Measurements from ENCODE around the gene CCDC178.

The CCDC178 gene

DNA sequence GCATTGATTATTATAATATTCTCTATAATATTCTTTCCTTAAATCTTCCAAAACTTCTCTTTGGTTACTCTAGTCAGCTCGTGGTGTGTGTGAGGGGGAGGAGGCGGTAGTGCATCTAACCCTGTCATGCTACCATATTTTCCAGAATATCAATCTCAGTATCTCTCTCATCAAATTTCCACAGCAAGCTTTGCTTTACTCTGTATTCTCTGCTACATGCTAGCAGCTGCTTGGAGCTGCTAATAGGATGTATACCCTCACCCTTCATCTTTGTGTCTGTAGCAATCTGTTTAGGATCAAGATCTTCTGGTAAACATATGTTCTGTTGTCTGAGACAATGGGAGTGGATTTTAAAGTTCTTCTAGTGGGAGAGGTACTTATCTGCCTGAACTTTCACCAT, 363.9 kb downstream of the CCDC178 start:
- TF ChIP-seq POLR2AphosphoS5 (IDR thresholded peaks at IDR 0.05; ENCODE audit: low read depth): no peak
- TF ChIP-seq, protein P1, sequence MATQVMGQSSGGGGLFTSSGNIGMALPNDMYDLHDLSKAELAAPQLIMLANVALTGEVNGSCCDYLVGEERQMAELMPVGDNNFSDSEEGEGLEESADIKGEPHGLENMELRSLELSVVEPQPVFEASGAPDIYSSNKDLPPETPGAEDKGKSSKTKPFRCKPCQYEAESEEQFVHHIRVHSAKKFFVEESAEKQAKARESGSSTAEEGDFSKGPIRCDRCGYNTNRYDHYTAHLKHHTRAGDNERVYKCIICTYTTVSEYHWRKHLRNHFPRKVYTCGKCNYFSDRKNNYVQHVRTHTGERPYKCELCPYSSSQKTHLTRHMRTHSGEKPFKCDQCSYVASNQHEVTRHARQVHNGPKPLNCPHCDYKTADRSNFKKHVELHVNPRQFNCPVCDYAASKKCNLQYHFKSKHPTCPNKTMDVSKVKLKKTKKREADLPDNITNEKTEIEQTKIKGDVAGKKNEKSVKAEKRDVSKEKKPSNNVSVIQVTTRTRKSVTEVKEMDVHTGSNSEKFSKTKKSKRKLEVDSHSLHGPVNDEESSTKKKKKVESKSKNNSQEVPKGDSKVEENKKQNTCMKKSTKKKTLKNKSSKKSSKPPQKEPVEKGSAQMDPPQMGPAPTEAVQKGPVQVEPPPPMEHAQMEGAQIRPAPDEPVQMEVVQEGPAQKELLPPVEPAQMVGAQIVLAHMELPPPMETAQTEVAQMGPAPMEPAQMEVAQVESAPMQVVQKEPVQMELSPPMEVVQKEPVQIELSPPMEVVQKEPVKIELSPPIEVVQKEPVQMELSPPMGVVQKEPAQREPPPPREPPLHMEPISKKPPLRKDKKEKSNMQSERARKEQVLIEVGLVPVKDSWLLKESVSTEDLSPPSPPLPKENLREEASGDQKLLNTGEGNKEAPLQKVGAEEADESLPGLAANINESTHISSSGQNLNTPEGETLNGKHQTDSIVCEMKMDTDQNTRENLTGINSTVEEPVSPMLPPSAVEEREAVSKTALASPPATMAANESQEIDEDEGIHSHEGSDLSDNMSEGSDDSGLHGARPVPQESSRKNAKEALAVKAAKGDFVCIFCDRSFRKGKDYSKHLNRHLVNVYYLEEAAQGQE (IDR thresholded peaks at IDR 0.05; ENCODE audit: insufficient replicate concordance, low read depth): no peak
- TF ChIP-seq GABPA (IDR thresholded peaks at IDR 0.05; ENCODE audit: low read depth): no peak
- no peak for TF ChIP-seq CTCF (IDR thresholded peaks at IDR 0.05; ENCODE audit: insufficient read depth, low read length)
- TF ChIP-seq SPI1 (IDR thresholded peaks at IDR 0.05; ENCODE audit: borderline replicate concordance, low read depth): no peak
- no peaks in the 10 kb centered on the region for H3K27me3 ChIP-seq (ENCODE audit: insufficient read depth, poor library complexity, severe bottlenecking)

DNA sequence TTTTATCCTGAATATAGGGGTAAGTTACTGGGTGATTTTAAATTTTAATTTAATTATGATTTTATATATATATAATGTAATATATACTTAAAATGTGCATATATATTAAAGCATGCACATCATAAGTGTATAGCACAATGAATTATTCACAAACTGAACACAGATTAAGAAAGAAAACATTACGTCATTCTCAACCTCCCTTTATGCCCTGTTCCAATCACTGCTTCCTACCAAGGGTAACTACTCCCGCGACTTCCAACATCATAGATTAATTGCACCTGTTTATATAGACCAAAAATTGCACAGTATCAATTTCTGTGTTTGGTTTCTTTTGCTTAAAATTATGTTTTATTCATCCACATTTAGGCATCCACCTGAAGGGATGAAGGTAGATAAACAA, 366.4 kb downstream of the CCDC178 start:
- Histone ChIP-seq H3K27ac (replicated peaks) (no peak overlapping the region), H3K27me3 (ENCODE audit: insufficient read depth, poor library complexity, severe bottlenecking) (no peaks in the 10 kb centered on the region), H3K4me3 (replicated peaks; ENCODE audit: insufficient read depth, low read length) (no peak overlapping the region)
- TF ChIP-seq GABPA (IDR thresholded peaks at IDR 0.05; ENCODE audit: low read depth) (no peak), CTCF (IDR thresholded peaks at IDR 0.05; ENCODE audit: insufficient read depth, low read length) (no peak), POLR2AphosphoS5 (IDR thresholded peaks at IDR 0.05; ENCODE audit: low read depth) (no peak), SPI1 (IDR thresholded peaks at IDR 0.05; ENCODE audit: borderline replicate concordance, low read depth) (no peak)
- TF ChIP-seq, protein P1 (IDR thresholded peaks at IDR 0.05; ENCODE audit: insufficient replicate concordance, low read depth): no peak
- DNase-seq (ENCODE audit: low read depth in 1 of 2, low spot score in 1 of 2): no peak

More for the DNA sequence above, 363.9 kb downstream of the CCDC178 start:
- no peak for DNase-seq (ENCODE audit: low read depth in 1 of 2, low spot score in 1 of 2)
- Histone ChIP-seq H3K27ac (replicated peaks) (no peak overlapping the region), H3K4me3 (replicated peaks; ENCODE audit: insufficient read depth, low read length) (no peak overlapping the region)

GRCh38 chr18:33062834-33063364, 377.6 kb downstream of the CCDC178 start:
- TF ChIP-seq POLR2AphosphoS5 (IDR thresholded peaks at IDR 0.05; ENCODE audit: low read depth): no peak
- TF ChIP-seq CTCF (IDR thresholded peaks at IDR 0.05; ENCODE audit: insufficient read depth, low read length): no peak
- TF ChIP-seq, protein P1 (IDR thresholded peaks at IDR 0.05; ENCODE audit: insufficient replicate concordance, low read depth): no peak
- TF ChIP-seq SPI1 (IDR thresholded peaks at IDR 0.05; ENCODE audit: borderline replicate concordance, low read depth): no peak
- TF ChIP-seq GABPA (IDR thresholded peaks at IDR 0.05; ENCODE audit: low read depth): no peak
- H3K27me3 ChIP-seq (ENCODE audit: insufficient read depth, poor library complexity, severe bottlenecking): no peaks in the 10 kb centered on the region
- no peak for DNase-seq (ENCODE audit: low read depth in 1 of 2, low spot score in 1 of 2)
- no peak overlapping the region for H3K4me3 ChIP-seq (replicated peaks; ENCODE audit: insufficient read depth, low read length)
- H3K27ac ChIP-seq (replicated peaks): no peak overlapping the region

Measured in HL-60 (cell line).